ENCODE data around the gene CLEC3A. TPM values are rescaled to one million over a fixed set of nuclear protein-coding genes. Genes with fewer than 3 reads are reported as not detected.

CLEC3A gene
- total RNA-seq, 4 donors from 2014 or later, result not detected

GRCh38 chr16:78001451-78002025, 20.8 kb upstream of the CLEC3A start:
- 27 to 51% methylated on average over 3 to 4 of the region's 4 CpGs for WGBS, 2 donors (ENCODE audit: low coverage in 1 of 2)

GRCh38 chr16:78002915-78003538, 19.3 kb upstream of the CLEC3A start:
- WGBS, 2 donors (ENCODE audit: low coverage in 1 of 2), result 10 to 18% methylated on average over 2 to 11 of the region's 11 CpGs
- no peak for TF ChIP-seq POLR2A (IDR thresholded peaks at IDR 0.05)
- peak; percentile 75 to 83 (median 78) for TF ChIP-seq CTCF (IDR thresholded peaks at IDR 0.05)
- in situ Hi-C loops (cut with MboI; ENCODE audit: low pct_ligation_motif_present in 1 of 4, low pct_unique_long_range_greater_than_20kb in 1 of 4, low sequenced_read_pairs in 3 of 4) (no loop called here), intact Hi-C loops (cut with DNase I; ENCODE audit: low total_unique reads) (no loop called here)
- DNase-seq, result peak; percentile 79
- Histone ChIP-seq H3K4me3 (no peak overlapping the region), H3K27me3 (no peaks in the 10 kb centered on the region), H3K4me1 (peaks cover 0 to 2% (median 0%) of the 10 kb centered on the region in 4 donors), H3K36me3 (no peaks in the 10 kb centered on the region), H3K27ac (no peak overlapping the region), H3K9me3 (no peaks in the 10 kb centered on the region)

More at GRCh38 chr16:78001451-78002025, 20.8 kb upstream of the CLEC3A start:
- no peak for DNase-seq
- Histone ChIP-seq H3K4me1 (peaks cover 0 to 2% (median 0%) of the 10 kb centered on the region in 4 donors), H3K9me3 (no peaks in the 10 kb centered on the region), H3K27me3 (no peaks in the 10 kb centered on the region), H3K36me3 (no peaks in the 10 kb centered on the region), H3K4me3 (no peak overlapping the region), H3K27ac (no peak overlapping the region)
- in situ Hi-C loops (cut with MboI; ENCODE audit: low pct_ligation_motif_present in 1 of 4, low pct_unique_long_range_greater_than_20kb in 1 of 4, low sequenced_read_pairs in 3 of 4) (no loop called here), intact Hi-C loops (cut with DNase I; ENCODE audit: low total_unique reads) (no loop called here)
- TF ChIP-seq POLR2AphosphoS5 (IDR thresholded peaks at IDR 0.05) (no peak), CTCF (IDR thresholded peaks at IDR 0.05) (no peak), POLR2A (IDR thresholded peaks at IDR 0.05) (no peak)

GRCh38 chr16:78004517-78004916, 17.8 kb upstream of the CLEC3A start:
- 64% methylated on average over 3 to 4 of the region's 4 CpGs for WGBS, 2 donors (ENCODE audit: low coverage in 1 of 2)
- in situ Hi-C loops (cut with MboI; ENCODE audit: low pct_ligation_motif_present in 1 of 4, low pct_unique_long_range_greater_than_20kb in 1 of 4, low sequenced_read_pairs in 3 of 4), result no loop called here

GRCh38 chr16:78005881-78006280, 16.5 kb upstream of the CLEC3A start:
- 80% methylated on average over 1 to 5 of the region's 5 CpGs for WGBS, 2 donors (ENCODE audit: low coverage in 1 of 2)
- H3K36me3 ChIP-seq, result no peaks in the 10 kb centered on the region
- in situ Hi-C loops (cut with MboI; ENCODE audit: low pct_ligation_motif_present in 1 of 4, low pct_unique_long_range_greater_than_20kb in 1 of 4, low sequenced_read_pairs in 3 of 4), result no loop called here

More at GRCh38 chr16:78004517-78004916, 17.8 kb upstream of the CLEC3A start:
- DNase-seq, result no peak
- H3K27ac ChIP-seq, result no peak overlapping the region
- intact Hi-C loops (cut with DNase I; ENCODE audit: low total_unique reads), result no loop called here
- H3K4me1 ChIP-seq, result peaks cover 0 to 2% (median 0%) of the 10 kb centered on the region in 4 donors
- no peaks in the 10 kb centered on the region for H3K27me3 ChIP-seq
- no peak for TF ChIP-seq EP300 (IDR thresholded peaks at IDR 0.05; ENCODE audit: low read depth)
- no peak for TF ChIP-seq CTCF (IDR thresholded peaks at IDR 0.05)
- no peak for TF ChIP-seq POLR2AphosphoS5 (IDR thresholded peaks at IDR 0.05)
- no peak for TF ChIP-seq POLR2A (IDR thresholded peaks at IDR 0.05)
- H3K4me3 ChIP-seq, result no peak overlapping the region
- no peaks in the 10 kb centered on the region for H3K36me3 ChIP-seq
- H3K9me3 ChIP-seq, result no peaks in the 10 kb centered on the region

More at GRCh38 chr16:78005881-78006280, 16.5 kb upstream of the CLEC3A start:
- H3K4me1 ChIP-seq, result peaks cover 0 to 2% (median 0%) of the 10 kb centered on the region in 4 donors
- H3K4me3 ChIP-seq, result no peak overlapping the region
- TF ChIP-seq CTCF (IDR thresholded peaks at IDR 0.05) (no peak), EP300 (IDR thresholded peaks at IDR 0.05; ENCODE audit: low read depth) (no peak), POLR2AphosphoS5 (IDR thresholded peaks at IDR 0.05) (no peak), POLR2A (IDR thresholded peaks at IDR 0.05) (no peak)
- no peak overlapping the region for H3K27ac ChIP-seq
- H3K27me3 ChIP-seq, result no peaks in the 10 kb centered on the region
- no peaks in the 10 kb centered on the region for H3K9me3 ChIP-seq
- no peak for DNase-seq
- intact Hi-C loops (cut with DNase I; ENCODE audit: low total_unique reads), result no loop called here

Data from transverse colon (tissue), 4 donors.